ENCODE measurements around the gene IL24. TPM values are rescaled to one million over a fixed set of nuclear protein-coding genes. Genes with fewer than 3 reads are reported as not detected.

Gene IL24
- total and polyA plus RNA-seq, 2 donors (not counting 1 experiment from before 2014, with no cell fraction given), result not detected

GRCh38 chr1:206945779-206946178 lies 48.5 kb downstream of the IL24 start:
- ATAC-seq (ENCODE audit: low read depth), result no peak
- Histone ChIP-seq H4K20me1 (ENCODE audit: control insufficient read depth, insufficient read depth, low read length, poor library complexity, severe bottlenecking) (no peaks in the 10 kb centered on the region), H2AFZ (ENCODE audit: insufficient read depth, low read depth, low read length, poor library complexity, severe bottlenecking) (no peak overlapping the region), H3K4me2 (replicated peaks; ENCODE audit: low read depth, low read length, poor library complexity, severe bottlenecking) (no peak overlapping the region), H3K27ac (ENCODE audit: low read length in 2 of 2) (no peak overlapping the region), H3K36me3 (replicated peaks in 1 of 2; ENCODE audit: control extremely low read depth in 1 of 2, control insufficient read depth in 1 of 2, extremely low read depth in 1 of 2, insufficient read depth in 2 of 2, low read length in 1 of 2) (no peaks in the 10 kb centered on the region), H3K4me3 (ENCODE audit: control extremely low read depth in 1 of 5, extremely low read depth in 1 of 5, insufficient read depth in 1 of 5, low read depth in 2 of 5, low read length in 4 of 5) (no peak overlapping the region), H3K27me3 (replicated peaks in 1 of 4; ENCODE audit: control extremely low read depth in 1 of 4, control insufficient read depth in 3 of 4, insufficient read depth in 4 of 4, low read length in 3 of 4) (peaks cover 0 to 5% (median 2%) of the 10 kb centered on the region in 4 experiments), H3K79me2 (ENCODE audit: control insufficient read depth, insufficient read depth, low read length) (no peaks in the 10 kb centered on the region), H3K4me1 (ENCODE audit: control insufficient read depth in 2 of 2, insufficient read depth in 2 of 2, low read length in 2 of 2) (peaks cover 0 to 5% of the 10 kb centered on the region in 2 donors), H3K9me3 (ENCODE audit: control extremely low read depth in 1 of 3, control insufficient read depth in 2 of 3, insufficient read depth in 1 of 3, low read length in 2 of 3) (peaks cover 0 to 6% (median 4%) of the 10 kb centered on the region in 3 donors), H3K9ac (ENCODE audit: low read length) (no peak overlapping the region)
- peaks cover 13% of the 10 kb centered on the region for H3K4me1 Mint-ChIP-seq
- intact Hi-C loops (cut with micrococcal nuclease), result no loop called here
- H3K4me3 Mint-ChIP-seq, result no peak overlapping the region
- peaks cover 8% of the 10 kb centered on the region for H3K27me3 Mint-ChIP-seq
- POLR2A ChIA-PET, result interaction anchor here (0.6 kb wide), 1 partner anchor 227 kb away, joined by 9 read pairs; no protein-coding TSS in a partner anchor
- CTCF ChIA-PET, result interaction anchor here (0.8 to 5.3 kb wide), 5 partner anchors 12 to 143 kb away, joined by 3 to 39 read pairs (median 3); no protein-coding TSS in a partner anchor
- TF ChIP-seq EZH2 (IDR thresholded peaks at IDR 0.05; ENCODE audit: borderline replicate concordance, insufficient read depth, low read depth, low read length, poor library complexity, severe bottlenecking), result no peak
- TF ChIP-seq, protein P1, sequence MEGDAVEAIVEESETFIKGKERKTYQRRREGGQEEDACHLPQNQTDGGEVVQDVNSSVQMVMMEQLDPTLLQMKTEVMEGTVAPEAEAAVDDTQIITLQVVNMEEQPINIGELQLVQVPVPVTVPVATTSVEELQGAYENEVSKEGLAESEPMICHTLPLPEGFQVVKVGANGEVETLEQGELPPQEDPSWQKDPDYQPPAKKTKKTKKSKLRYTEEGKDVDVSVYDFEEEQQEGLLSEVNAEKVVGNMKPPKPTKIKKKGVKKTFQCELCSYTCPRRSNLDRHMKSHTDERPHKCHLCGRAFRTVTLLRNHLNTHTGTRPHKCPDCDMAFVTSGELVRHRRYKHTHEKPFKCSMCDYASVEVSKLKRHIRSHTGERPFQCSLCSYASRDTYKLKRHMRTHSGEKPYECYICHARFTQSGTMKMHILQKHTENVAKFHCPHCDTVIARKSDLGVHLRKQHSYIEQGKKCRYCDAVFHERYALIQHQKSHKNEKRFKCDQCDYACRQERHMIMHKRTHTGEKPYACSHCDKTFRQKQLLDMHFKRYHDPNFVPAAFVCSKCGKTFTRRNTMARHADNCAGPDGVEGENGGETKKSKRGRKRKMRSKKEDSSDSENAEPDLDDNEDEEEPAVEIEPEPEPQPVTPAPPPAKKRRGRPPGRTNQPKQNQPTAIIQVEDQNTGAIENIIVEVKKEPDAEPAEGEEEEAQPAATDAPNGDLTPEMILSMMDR (IDR thresholded peaks at IDR 0.05), result no peak
- no CpG with 5 or more reads among the region's 4 CpGs for WGBS (ENCODE audit: insufficient coverage)
- no peak for DNase-seq
- no peak overlapping the region for H3K27ac Mint-ChIP-seq
- no peaks in the 10 kb centered on the region for H3K9me3 Mint-ChIP-seq (ENCODE audit: insufficient read depth)

DNA sequence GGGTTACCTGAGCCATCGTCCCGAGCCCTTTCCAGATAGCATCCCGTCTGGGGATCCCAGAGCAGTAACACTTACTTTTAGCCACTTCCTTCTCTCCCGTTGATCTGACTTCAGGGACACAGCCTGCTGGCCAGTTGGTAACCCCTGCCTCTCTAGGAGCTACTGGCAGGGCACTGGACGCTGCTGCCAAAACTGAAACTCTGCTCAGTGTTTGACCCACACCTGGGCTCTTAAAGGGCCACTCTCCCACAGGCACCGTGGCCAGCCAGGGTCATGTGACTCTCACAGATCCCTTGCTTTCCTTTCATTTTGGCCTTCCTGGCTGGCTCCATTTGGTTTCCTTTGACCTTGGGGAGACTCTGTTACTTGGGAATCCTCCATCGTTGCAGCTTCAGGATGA lies 49.0 kb downstream of the IL24 start, which contains the start of gene PIGR:
PIGR (minus strand) TSS at position 206 of the 400 bp plus-strand sequence. CDS start 5,935 bp downstream, outside the sequence.
- Histone ChIP-seq H3K4me3 (ENCODE audit: control extremely low read depth in 1 of 5, extremely low read depth in 1 of 5, insufficient read depth in 1 of 5, low read depth in 2 of 5, low read length in 4 of 5) (no peak within 1 kb of the TSS), H3K9me3 (ENCODE audit: control extremely low read depth in 1 of 3, control insufficient read depth in 2 of 3, insufficient read depth in 1 of 3, low read length in 2 of 3) (peaks cover 0 to 6% (median 4%) of the 10 kb centered on the region in 3 donors), H3K9ac (ENCODE audit: low read length) (no peak within 1 kb of the TSS), H3K36me3 (replicated peaks in 1 of 2; ENCODE audit: control extremely low read depth in 1 of 2, control insufficient read depth in 1 of 2, extremely low read depth in 1 of 2, insufficient read depth in 2 of 2, low read length in 1 of 2) (no peaks in the 10 kb centered on the region), H2AFZ (ENCODE audit: insufficient read depth, low read depth, low read length, poor library complexity, severe bottlenecking) (no peak within 1 kb of the TSS), H3K27me3 (replicated peaks in 1 of 4; ENCODE audit: control extremely low read depth in 1 of 4, control insufficient read depth in 3 of 4, insufficient read depth in 4 of 4, low read length in 3 of 4) (peaks cover 0 to 5% (median 2%) of the 10 kb centered on the region in 4 experiments), H3K27ac (ENCODE audit: low read length in 2 of 2) (no peak within 1 kb of the TSS), H4K20me1 (ENCODE audit: control insufficient read depth, insufficient read depth, low read length, poor library complexity, severe bottlenecking) (no peaks in the 10 kb centered on the region), H3K4me1 (ENCODE audit: control insufficient read depth in 2 of 2, insufficient read depth in 2 of 2, low read length in 2 of 2) (peaks cover 0 to 5% of the 10 kb centered on the region in 2 donors), H3K4me2 (replicated peaks; ENCODE audit: low read depth, low read length, poor library complexity, severe bottlenecking) (no peak within 1 kb of the TSS), H3K79me2 (ENCODE audit: control insufficient read depth, insufficient read depth, low read length) (no peaks in the 10 kb centered on the region)
- no peaks in the 10 kb centered on the region for H3K9me3 Mint-ChIP-seq (ENCODE audit: insufficient read depth)
- CTCF ChIA-PET, result interaction anchor here (0.8 to 5.3 kb wide), 6 partner anchors 13 to 143 kb away, joined by 3 to 39 read pairs (median 3); no protein-coding TSS in a partner anchor
- H3K27ac Mint-ChIP-seq, result no peak within 1 kb of the TSS
- 88% methylated on average over 6 of the region's 7 CpGs for WGBS (ENCODE audit: insufficient coverage)
- POLR2A ChIA-PET, result interaction anchor here (0.6 kb wide), 1 partner anchor 398 kb away, joined by 3 read pairs; no protein-coding TSS in a partner anchor
- H3K27me3 Mint-ChIP-seq, result peaks cover 8% of the 10 kb centered on the region
- no peak for TF ChIP-seq EZH2 (IDR thresholded peaks at IDR 0.05; ENCODE audit: borderline replicate concordance, insufficient read depth, low read depth, low read length, poor library complexity, severe bottlenecking)
- TF ChIP-seq, protein P1 (IDR thresholded peaks at IDR 0.05), result no peak
- ATAC-seq (ENCODE audit: low read depth) (no peak), DNase-seq (no peak)
- no peak within 1 kb of the TSS for H3K4me3 Mint-ChIP-seq
- H3K4me1 Mint-ChIP-seq, result peaks cover 18% of the 10 kb centered on the region
- intact Hi-C loops (cut with micrococcal nuclease), result no loop called here
